A549 (cell line): ENCODE results near the gene ASIP. TPM values are rescaled to one million over a fixed set of nuclear protein-coding genes. Genes with fewer than 3 reads are reported as not detected.

ENCODE experiments used
- ATAC-seq, 2 experiments: fragments of 200-7000 bp in 1 of 2; fragments of >200 bp in 1 of 2; cut with Nextera tagmentation in 1 of 2; cut with Tn5 transposase in 1 of 2; 3 replicates each; pipeline versions ENCODE4 v1.8.0 to v1.9.1; 2018 to 2020; ENCODE audit warnings: mild to moderate bottlenecking in 1 of 2, moderate library complexity in 1 of 2
- CTCF ChIA-PET: fragments of 300-600 bp; sonication (Branson Sonifier 250); formaldehyde crosslinking; extraction: SDS; loops from one replicate; lab custom pipeline; 2021; ENCODE audit warnings: antibody characterized with exemption, inconsistent platforms; lab: Yijun Ruan, JAX
- POLR2A ChIA-PET: fragments of 350-600 bp; formaldehyde crosslinking; extraction: SDS; loops from one replicate; lab custom pipeline; 2021; ENCODE audit warnings: antibody characterized with exemption, inconsistent platforms; lab: Yijun Ruan, JAX
- DNase-seq, 2 experiments: peaks; one replicate each; pipeline versions ENCODE4 v3.0.0 to v3.0.0-alpha.2; 2011 to 2016; ENCODE audit warnings: low read depth in 1 of 2, low spot score in 1 of 2
- FAIRE-seq: peaks from 2 replicates; lab custom pipeline; 2011; peaks lifted over from hg19 to GRCh38; lab: Jason Lieb, UNC
- H3K27ac ChIP-seq, 2 experiments: fragments of >200 bp; sonication (Bioruptor Twin); formaldehyde crosslinking; 3 replicates each; pipeline ENCODE4 v1.5.1; 2016 to 2017
- H3K4me1 ChIP-seq: fragments of >200 bp; sonication (Bioruptor Twin); formaldehyde crosslinking; 3 replicates; pipeline ENCODE4 v1.6.1; 2016
- H3K4me2 ChIP-seq: fragments of >200 bp; sonication (Bioruptor Twin); formaldehyde crosslinking; 3 replicates; pipeline ENCODE4 v1.6.1; 2016
- H3K4me3 ChIP-seq: fragments of >200 bp; sonication (Bioruptor Twin); formaldehyde crosslinking; 3 replicates; pipeline ENCODE4 v1.5.1; 2016
- H3K9me3 ChIP-seq: fragments of >200 bp; sonication (Bioruptor Twin); formaldehyde crosslinking; 3 replicates; pipeline ENCODE4 v1.6.1; 2016
- ATOH8 ChIP-seq: fragments of 250-450 bp; sonication (Bioruptor Pico); IDR thresholded peaks from 2 replicates; pipeline ENCODE4 v1.5.0; 2020; ENCODE audit warnings: low read depth, mild to moderate bottlenecking, moderate library complexity
- CHD2 ChIP-seq: fragments of 150-350 bp; IDR thresholded peaks from 2 replicates; pipeline ENCODE4 v1.6.1; 2014; ENCODE audit warnings: low read length; ENCODE audit not compliant: partially characterized antibody
- CTCF ChIP-seq: fragments of >200 bp; sonication (Bioruptor Twin); formaldehyde crosslinking; IDR thresholded peaks from 3 replicates; pipeline ENCODE4 v1.5.1; 2016
- EP300 ChIP-seq, 2 experiments: fragments of >200 bp; sonication (Bioruptor Twin); formaldehyde crosslinking; IDR thresholded peaks; 2 replicates in 1 of 2; 3 replicates in 1 of 2; pipeline ENCODE4 v1.6.1; 2016 to 2017
- HMGXB4 ChIP-seq: fragments of 250-450 bp; sonication (Bioruptor Pico); IDR thresholded peaks from 2 replicates; pipeline ENCODE4 v1.5.0; 2021; ENCODE audit warnings: mild to moderate bottlenecking, moderate library complexity, borderline replicate concordance
- HOXA7 ChIP-seq: fragments of 250-450 bp; sonication (Bioruptor Pico); IDR thresholded peaks from 2 replicates; pipeline ENCODE4 v1.5.0; 2020; ENCODE audit warnings: mild to moderate bottlenecking, moderate library complexity
- JUN ChIP-seq, 2 experiments: fragments of >200 bp; sonication (Bioruptor Twin); formaldehyde crosslinking; IDR thresholded peaks; 2 replicates in 1 of 2; 3 replicates in 1 of 2; pipeline ENCODE4 v1.6.1; 2016 to 2017
- KDM5A ChIP-seq: fragments of 200-600 bp; sonication (generic); IDR thresholded peaks from 2 replicates; pipeline ENCODE4 v1.6.1; 2016; ENCODE audit warnings: antibody characterized with exemption, mild to moderate bottlenecking
- MAFK ChIP-seq: fragments of 450-650 bp; IDR thresholded peaks from 2 replicates; pipeline ENCODE4 v1.6.1; 2014; ENCODE audit not compliant: partially characterized antibody
- NFE2L2 ChIP-seq: fragments of 150-350 bp; conservative IDR thresholded peaks from 2 replicates; pipeline ENCODE4 v1.6.1; 2014; ENCODE audit warnings: low read length
- NPAS2 ChIP-seq: fragments of 250-450 bp; sonication (Bioruptor Pico); IDR thresholded peaks from 2 replicates; pipeline ENCODE4 v1.8.0; 2022; ENCODE audit warnings: mild to moderate bottlenecking, moderate library complexity, borderline replicate concordance
- POLR2A ChIP-seq: IDR thresholded peaks from 2 replicates; pipeline ENCODE4 v1.6.1; 2012; ENCODE audit warnings: mild to moderate bottlenecking, low read length
- RAD21 ChIP-seq, 2 experiments: fragments of >200 bp in 1 of 2; sonication (Bioruptor Twin) in 1 of 2; formaldehyde crosslinking in 1 of 2; IDR thresholded peaks in 1 of 2; conservative IDR thresholded peaks in 1 of 2; 2 replicates in 1 of 2; 3 replicates in 1 of 2; pipeline ENCODE4 v1.6.1; 2012 to 2018; ENCODE audit warnings: inconsistent platforms in 1 of 2
- REST ChIP-seq: fragments of 200-600 bp; sonication (generic); IDR thresholded peaks from 2 replicates; pipeline ENCODE4 v1.6.1; 2016; ENCODE audit warnings: antibody characterized with exemption, mild to moderate bottlenecking, moderate library complexity
- SMC3 ChIP-seq: fragments of >200 bp; sonication (Bioruptor Twin); formaldehyde crosslinking; IDR thresholded peaks from 3 replicates; pipeline ENCODE4 v1.6.1; 2018; ENCODE audit warnings: inconsistent platforms
- USF2 ChIP-seq: fragments of 450-650 bp; IDR thresholded peaks from 2 replicates; pipeline ENCODE4 v1.6.1; 2014; ENCODE audit warnings: antibody characterized with exemption
- ZC3H11A ChIP-seq: fragments of 450-650 bp; IDR thresholded peaks from 2 replicates; pipeline ENCODE4 v1.6.1; 2014; ENCODE audit warnings: antibody characterized with exemption, mild to moderate bottlenecking
- ZSCAN20 ChIP-seq: fragments of 250-450 bp; sonication (Bioruptor Pico); IDR thresholded peaks from 2 replicates; pipeline ENCODE4 v1.8.0; 2022; ENCODE audit warnings: mild to moderate bottlenecking, moderate library complexity
- WGBS: methylation state at CpG from one replicate; pipeline ENCODE4 v1.1.6; 2017; ENCODE audit errors: missing lambda C conversion rate; 5-methylcytosine and 5-hydroxymethylcytosine counted together
- polyA plus RNA-seq, 4 experiments: library from polyadenylated mRNA; depleted of rRNA in 3 of 4; stranded (reverse); fragments of >200 nt; fragmentation: RNase III in 1 of 4; extraction: RNeasy Plus Mini Kit Qiagen cat#74134 plus additional on column Dnase treatment in 1 of 4; gene quantifications; 2 replicates in 3 of 4; 3 replicates in 1 of 4; pipeline ENCODE4 v1.2.3, GENCODE V29; 2011 to 2017

Gene ASIP
- polyA plus RNA-seq, 2 of the 4 experiments (the other 2 are of a cell fraction): not detected

- CTCF ChIA-PET: interaction anchor here (0.7 to 2.6 kb wide), 5 partner anchors 13 to 245 kb away, joined by 3 to 13 read pairs (median 3); no protein-coding TSS in a partner anchor
- Histone ChIP-seq H3K4me2 (no peak overlapping the region), H3K27ac (no peak overlapping the region), H3K4me3 (no peak overlapping the region)
- no peak for DNase-seq
- no peak for FAIRE-seq
- TF ChIP-seq POLR2A (no peak), MAFK (no peak)
- TF ChIP-seq, all 56 proteins: peak for 0
- WGBS: 100% methylated on average over 3 of the region's 3 CpGs
- no peak for ATAC-seq
- Histone ChIP-seq H3K4me1 (peaks cover 6% of the 10 kb centered on the region; the same call in 1 of the 3 replicates), H3K9me3 (no peaks in the 10 kb centered on the region)
- POLR2A ChIA-PET: no interaction called here
Measured at GRCh38 chr20:34292496-34292895, 51.3 kb downstream of the ASIP start.

GRCh38 chr20:34293119-34293518 lies 51.9 kb downstream of the ASIP start:
- TF ChIP-seq USF2 (no peak), SMC3 (no peak), EP300 (IDR thresholded peaks at IDR 0.05) (no peak), CHD2 (no peak), ZC3H11A (no peak), CTCF (no peak), REST (no peak), NFE2L2 (no peak), HOXA7 (CRISPR knock-in tag) (no peak), POLR2A (no peak), ATOH8 (CRISPR knock-in tag) (no peak), JUN (IDR thresholded peaks at IDR 0.05) (no peak), NPAS2 (no peak), RAD21 (conservative IDR thresholded peaks at IDR 0.05 in 1 of 2, IDR thresholded peaks at IDR 0.05 in 1 of 2) (no peak), ZSCAN20 (CRISPR knock-in tag) (no peak), KDM5A (no peak), HMGXB4 (no peak)
- TF ChIP-seq, all 56 proteins: peak for 0
- Histone ChIP-seq H3K4me2 (no peak overlapping the region), H3K4me1 (peaks cover 6% of the 10 kb centered on the region; the same call in 1 of the 3 replicates), H3K4me3 (no peak overlapping the region), H3K9me3 (no peaks in the 10 kb centered on the region), H3K27ac (no peak overlapping the region)
- ATAC-seq: no peak
- POLR2A ChIA-PET: no interaction called here
- CTCF ChIA-PET: interaction anchor here (0.7 to 2.6 kb wide), 5 partner anchors 13 to 244 kb away, joined by 3 to 13 read pairs (median 3); no protein-coding TSS in a partner anchor
- 92% methylated on average over 5 of the region's 5 CpGs for WGBS
- no peak for DNase-seq
- FAIRE-seq: no peak
